Fibroblast of lung (primary cell): ENCODE results near the gene MYH13. TPM values are rescaled to one million over a fixed set of nuclear protein-coding genes. Genes with fewer than 3 reads are reported as not detected.

ENCODE experiments used
- DNase-seq, 2 donors: peaks; one replicate each; pipeline versions ENCODE4 v3.0.0 to v3.0.0-alpha.2; 2010; ENCODE audit warnings: low read depth in 2 of 2
- H2AFZ ChIP-seq: 2 replicates; pipeline ENCODE4 v1.5.1; 2012; ENCODE audit warnings: low read length, control low read depth, inconsistent platforms
- H3K27ac ChIP-seq: 2 replicates; pipeline ENCODE4 v1.5.1; 2011; ENCODE audit warnings: low read length, control low read depth; ENCODE audit not compliant: insufficient read depth
- H3K27me3 ChIP-seq: 2 replicates; pipeline ENCODE4 v1.5.1; 2011; ENCODE audit warnings: mild to moderate bottlenecking, low read length; ENCODE audit not compliant: control insufficient read depth, insufficient read depth
- H3K36me3 ChIP-seq: 2 replicates; pipeline ENCODE4 v1.5.1; 2011; ENCODE audit warnings: low read length; ENCODE audit not compliant: control insufficient read depth, insufficient read depth
- H3K4me1 ChIP-seq: 2 replicates; pipeline ENCODE4 v1.5.1; 2011; ENCODE audit warnings: low read length; ENCODE audit not compliant: control insufficient read depth, insufficient read depth; ENCODE audit errors: extremely low read depth
- H3K4me2 ChIP-seq: 2 replicates; pipeline ENCODE4 v1.5.1; 2011; ENCODE audit warnings: low read length, control low read depth; ENCODE audit not compliant: insufficient read depth; ENCODE audit errors: extremely low read depth
- H3K4me3 ChIP-seq, 4 experiments: fragments of 200-600 bp in 1 of 4; sonication (generic) in 1 of 4; replicated peaks in 1 of 4; 2 replicates each; pipeline ENCODE4 v1.5.1; 2011 to 2016; ENCODE audit warnings: low read length in 4 of 4, low read depth in 3 of 4, mild to moderate bottlenecking in 3 of 4, control low read depth in 2 of 4, inconsistent platforms in 1 of 4, mixed read lengths in 1 of 4; ENCODE audit not compliant: insufficient read depth in 1 of 4; ENCODE audit errors: control extremely low read depth in 1 of 4
- H3K79me2 ChIP-seq: 2 replicates; pipeline ENCODE4 v1.5.1; 2012; ENCODE audit warnings: mild to moderate bottlenecking, low read length, inconsistent platforms; ENCODE audit not compliant: control insufficient read depth, insufficient read depth
- H3K9ac ChIP-seq: 2 replicates; pipeline ENCODE4 v1.5.1; 2011; ENCODE audit warnings: mild to moderate bottlenecking, low read length, control low read depth; ENCODE audit not compliant: insufficient read depth
- H3K9me3 ChIP-seq: 2 replicates; pipeline ENCODE4 v1.5.1; 2012; ENCODE audit warnings: low read depth, low read length; ENCODE audit not compliant: control insufficient read depth, insufficient read depth
- H4K20me1 ChIP-seq: 2 replicates; pipeline ENCODE4 v1.5.1; 2011; ENCODE audit warnings: low read length; ENCODE audit not compliant: control insufficient read depth, insufficient read depth; ENCODE audit errors: extremely low read depth
- CTCF ChIP-seq, 2 donors: IDR thresholded peaks in 1 of 2; conservative IDR thresholded peaks in 1 of 2; 1 replicate in 1 of 2; 2 replicates in 1 of 2; pipeline ENCODE4 v1.5.1; 2011 to 2012; ENCODE audit warnings: low read length in 2 of 2, control low read depth in 1 of 2, inconsistent platforms in 1 of 2, low read depth in 1 of 2, mild to moderate bottlenecking in 1 of 2
- EZH2 ChIP-seq: IDR thresholded peaks from 2 replicates; pipeline ENCODE4 v1.5.1; 2012; ENCODE audit warnings: low read length, control low read depth, mild to moderate bottlenecking; ENCODE audit errors: missing control alignments
- polyA plus RNA-seq, 2 donors: library from polyadenylated mRNA; depleted of rRNA in 1 of 2; stranded (reverse) in 1 of 2; unstranded in 1 of 2; fragments of >200 nt; gene quantifications; 2 replicates each; pipeline ENCODE4 v1.2.1, GENCODE V29; 2011 to 2012; ENCODE audit warnings: missing spikeins in 1 of 2
- total RNA-seq: library from RNA; depleted of rRNA; stranded (reverse); fragments of >200 nt; gene quantifications from 2 replicates; pipeline ENCODE4 v1.2.1, GENCODE V29; 2014

Gene MYH13
- total and polyA plus RNA-seq, 2 donors (not counting 1 experiment from before 2014, with no cell fraction given), result not detected

- Histone ChIP-seq H4K20me1 (peaks cover 2% of the 10 kb centered on the region), H3K27ac (no peak overlapping the region), H3K4me3 (no peak overlapping the region), H3K4me1 (no peaks in the 10 kb centered on the region), H3K79me2 (no peaks in the 10 kb centered on the region), H3K27me3 (no peaks in the 10 kb centered on the region), H3K36me3 (no peaks in the 10 kb centered on the region), H3K9ac (no peak overlapping the region), H2AFZ (no peak overlapping the region), H3K9me3 (no peaks in the 10 kb centered on the region), H3K4me2 (no peak overlapping the region)
- TF ChIP-seq EZH2 (no peak), CTCF (conservative IDR thresholded peaks at IDR 0.05 in 1 of 2, IDR thresholded peaks at IDR 0.05 in 1 of 2; ENCODE audit: low read depth in 1 of 2, low read length in 2 of 2) (no peak)
- no peak for DNase-seq
Observed at GRCh38 chr17:10318535-10318934, 54.3 kb downstream of the MYH13 start.

- Histone ChIP-seq H3K4me1 (no peaks in the 10 kb centered on the region), H3K79me2 (no peaks in the 10 kb centered on the region), H3K4me2 (no peak overlapping the region), H3K9ac (no peak overlapping the region), H3K27ac (no peak overlapping the region), H3K9me3 (no peaks in the 10 kb centered on the region), H3K27me3 (no peaks in the 10 kb centered on the region), H3K4me3 (no peak overlapping the region), H4K20me1 (peaks cover 2% of the 10 kb centered on the region), H2AFZ (no peak overlapping the region), H3K36me3 (no peaks in the 10 kb centered on the region)
- TF ChIP-seq EZH2 (no peak), CTCF (conservative IDR thresholded peaks at IDR 0.05 in 1 of 2, IDR thresholded peaks at IDR 0.05 in 1 of 2; ENCODE audit: low read depth in 1 of 2, low read length in 2 of 2) (no peak)
- no peak for DNase-seq
Observed at GRCh38 chr17:10317543-10317834, 55.3 kb downstream of the MYH13 start.

GRCh38 chr17:10316801-10317542, 55.8 kb downstream of the MYH13 start:
- H3K79me2 ChIP-seq, result no peaks in the 10 kb centered on the region
- DNase-seq, result peak in 1 of 2 donors; percentile 54

More at GRCh38 chr17:10316801-10317542, 55.8 kb downstream of the MYH13 start:
- Histone ChIP-seq H3K9me3 (no peaks in the 10 kb centered on the region), H3K4me2 (no peak overlapping the region), H3K27ac (no peak overlapping the region), H4K20me1 (peaks cover 2% of the 10 kb centered on the region), H2AFZ (no peak overlapping the region), H3K27me3 (no peaks in the 10 kb centered on the region), H3K4me1 (no peaks in the 10 kb centered on the region), H3K9ac (no peak overlapping the region), H3K4me3 (no peak overlapping the region), H3K36me3 (no peaks in the 10 kb centered on the region)
- TF ChIP-seq CTCF (conservative IDR thresholded peaks at IDR 0.05 in 1 of 2, IDR thresholded peaks at IDR 0.05 in 1 of 2; ENCODE audit: low read depth in 1 of 2, low read length in 2 of 2), result peak in 1 of 2 donors; percentile 61
- TF ChIP-seq EZH2, result no peak
